Stimulated activated CD8-positive, alpha-beta memory T cell treated with anti-CD3 and anti-CD28 coated beads, Interleukin-15, amount 100 ng/mL, for 24 hours (primary cell): ENCODE data around the gene SLBP.
A peak's percentile ranks its signal among the peaks of the same experiment; 100 is the strongest.

Source experiments
- DNase-seq: peaks from one replicate; pipeline ENCODE4 v3.0.0-alpha.2; 2020; ENCODE audit warnings: low read depth

The SLBP gene

DNA sequence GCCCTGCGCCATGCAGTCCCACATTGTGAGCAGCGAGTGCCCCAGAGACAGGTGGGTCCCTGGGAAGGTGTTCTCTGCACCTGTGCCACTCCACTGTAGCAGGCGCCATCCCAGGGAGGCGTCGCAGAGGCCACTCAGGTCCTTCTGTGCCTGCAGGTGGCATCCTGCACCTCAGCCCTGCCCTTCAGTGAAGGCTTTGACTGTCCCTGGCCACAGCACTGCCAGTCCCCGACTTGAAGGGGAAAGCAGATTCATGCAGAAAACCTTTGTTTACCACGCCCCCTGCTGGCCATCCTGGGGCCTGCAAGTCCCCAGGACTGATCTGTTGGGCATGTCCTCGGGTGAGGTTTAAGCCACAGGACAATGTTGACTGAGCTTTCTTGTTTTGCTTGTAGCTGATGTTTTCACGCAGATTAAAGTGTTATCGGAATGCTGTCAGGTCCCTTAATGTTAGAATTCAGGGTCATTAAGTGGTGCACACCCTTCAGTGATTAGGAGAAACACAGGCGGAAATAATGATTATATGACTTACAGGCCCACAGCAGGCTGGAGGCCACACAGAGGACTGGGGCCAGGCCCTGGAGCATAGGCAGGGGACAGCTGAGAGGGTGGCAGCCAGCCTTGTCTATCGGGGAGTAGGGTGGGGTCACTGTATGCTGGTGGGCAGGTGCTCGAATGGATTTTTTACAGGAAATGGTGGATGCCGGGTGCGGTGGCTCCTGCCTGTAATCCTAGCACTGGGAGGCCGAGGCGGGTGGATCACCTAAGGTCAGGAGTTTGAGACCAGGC, 14.2 kb upstream of the SLBP start:
- DNase-seq = peak; percentile 88

DNA sequence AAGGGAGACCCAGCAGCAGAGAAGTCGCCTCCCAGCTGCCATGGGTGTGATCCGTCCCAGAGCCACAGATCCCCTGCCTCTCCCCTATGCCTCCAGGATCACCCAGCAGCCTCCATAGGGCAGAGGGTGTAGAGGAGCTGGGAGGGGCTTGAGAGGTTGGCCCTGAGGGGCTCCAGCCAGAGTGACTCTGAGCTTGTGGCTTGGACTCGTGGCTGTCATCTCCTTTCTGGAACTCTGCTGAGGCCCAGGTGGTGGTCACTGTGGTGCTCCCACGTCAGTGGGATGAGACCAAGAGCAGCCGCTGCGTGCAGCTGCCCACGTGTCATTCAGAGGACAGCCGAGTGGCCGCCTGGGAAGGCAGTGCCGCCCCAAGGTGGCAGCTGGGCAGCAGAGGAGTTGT, 13.4 kb upstream of the SLBP start:
- DNase-seq = no peak

DNA sequence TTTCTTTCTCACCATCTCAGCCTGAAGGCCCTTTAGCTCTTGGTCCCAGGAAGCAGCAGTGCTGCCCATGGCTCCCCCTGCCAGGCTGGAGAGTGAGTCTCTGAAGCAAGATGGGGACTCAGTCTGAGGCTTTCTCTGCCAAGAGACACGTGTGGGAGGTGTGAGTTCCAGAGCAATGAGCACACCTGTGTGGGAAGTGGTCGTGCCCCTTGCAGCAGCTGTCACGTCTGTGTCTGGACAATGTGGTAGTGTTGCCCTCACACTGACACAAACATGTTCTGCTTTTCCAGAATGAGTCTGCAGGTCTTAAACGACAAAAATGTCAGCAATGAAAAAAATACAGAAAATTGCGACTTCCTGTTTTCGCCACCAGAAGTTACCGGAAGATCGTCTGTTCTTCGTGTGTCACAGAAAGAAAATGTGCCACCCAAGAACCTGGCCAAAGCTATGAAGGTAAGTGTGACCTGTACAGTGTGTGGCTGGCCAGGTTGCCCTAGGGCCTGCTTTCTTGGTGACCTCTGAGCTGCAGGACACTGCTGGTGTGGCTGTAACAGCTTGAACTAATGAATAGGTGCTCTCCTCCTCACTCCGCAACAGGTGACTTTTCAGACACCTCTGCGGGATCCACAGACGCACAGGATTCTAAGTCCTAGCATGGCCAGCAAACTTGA, 11.1 kb upstream of the SLBP start:
- DNase-seq = no peak

DNA sequence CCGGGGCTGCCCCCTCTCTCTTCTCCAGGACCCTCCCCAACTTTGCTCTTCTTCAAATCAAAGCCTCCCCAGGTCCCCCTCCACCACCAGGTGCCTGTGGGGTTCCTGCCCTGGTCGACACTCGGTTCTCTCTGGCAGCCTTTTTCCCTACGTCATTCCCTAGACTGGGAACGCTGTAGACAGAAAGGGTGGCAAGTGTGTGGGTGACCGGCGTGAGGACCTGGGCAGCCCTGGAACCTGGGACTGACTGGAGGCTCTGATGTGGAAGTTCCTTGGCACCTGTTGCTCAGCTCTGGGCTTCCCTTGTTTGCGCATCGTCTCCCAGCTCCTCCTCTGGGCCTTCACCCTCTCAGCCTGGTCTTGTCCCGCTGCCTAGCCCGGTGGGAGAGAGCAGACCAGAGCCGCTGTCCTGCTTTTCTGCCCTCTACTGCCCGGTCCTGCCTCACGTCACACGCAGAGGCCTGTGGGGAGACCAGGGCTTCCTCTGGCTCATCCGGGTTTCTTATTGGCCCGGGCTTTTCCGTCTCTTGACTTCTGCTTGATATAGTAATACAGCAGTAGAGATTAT, 10.5 kb upstream of the SLBP start:
- no peak for DNase-seq

- DNase-seq = no peak
Observed at GRCh38 chr4:1721666-1722550, 9.8 kb upstream of the SLBP start.

DNA sequence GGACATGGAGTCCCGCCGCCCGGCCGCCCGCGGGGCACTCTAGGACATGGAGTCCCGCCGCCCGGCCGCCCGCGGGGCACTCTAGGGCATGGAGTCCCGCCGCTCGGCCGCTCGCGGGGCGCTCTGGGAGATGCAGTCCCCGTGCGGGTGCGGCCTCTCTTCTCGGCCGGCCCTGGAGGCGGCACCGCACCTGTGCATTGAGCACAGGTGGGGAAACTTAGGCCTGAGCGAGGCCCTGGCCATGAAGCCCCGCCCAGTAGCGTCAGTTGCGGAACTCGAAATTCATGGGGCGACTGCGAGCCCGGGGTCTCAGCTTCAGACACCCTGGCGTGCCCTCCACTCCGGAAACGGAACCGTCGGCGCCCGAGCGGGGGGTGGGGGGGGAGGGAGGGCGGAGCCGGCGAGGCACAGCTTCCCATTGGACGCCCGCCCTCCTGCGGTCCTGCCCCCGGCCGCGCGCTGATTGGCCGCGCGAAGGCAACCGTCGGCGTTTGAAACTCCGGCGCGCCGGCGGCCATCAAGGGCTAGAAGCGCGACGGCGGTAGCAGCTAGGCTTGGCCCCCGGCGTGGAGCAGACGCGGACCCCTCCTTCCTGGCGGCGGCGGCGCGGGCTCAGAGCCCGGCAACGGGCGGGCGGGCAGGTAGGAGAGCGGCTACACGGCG, 9.0 kb upstream of the SLBP start, which contains the start of the genes TACC3 and TMEM129:
TSS of gene TACC3 (plus strand) at position 519 of the 663 bp plus-strand sequence. CDS start 1,901 bp downstream, outside the sequence.
TSS of gene TMEM129 (minus strand) at position 321 of the 663 bp plus-strand sequence. CDS start 486 bp downstream, outside the sequence.
- peak; percentile 77 for DNase-seq

DNA sequence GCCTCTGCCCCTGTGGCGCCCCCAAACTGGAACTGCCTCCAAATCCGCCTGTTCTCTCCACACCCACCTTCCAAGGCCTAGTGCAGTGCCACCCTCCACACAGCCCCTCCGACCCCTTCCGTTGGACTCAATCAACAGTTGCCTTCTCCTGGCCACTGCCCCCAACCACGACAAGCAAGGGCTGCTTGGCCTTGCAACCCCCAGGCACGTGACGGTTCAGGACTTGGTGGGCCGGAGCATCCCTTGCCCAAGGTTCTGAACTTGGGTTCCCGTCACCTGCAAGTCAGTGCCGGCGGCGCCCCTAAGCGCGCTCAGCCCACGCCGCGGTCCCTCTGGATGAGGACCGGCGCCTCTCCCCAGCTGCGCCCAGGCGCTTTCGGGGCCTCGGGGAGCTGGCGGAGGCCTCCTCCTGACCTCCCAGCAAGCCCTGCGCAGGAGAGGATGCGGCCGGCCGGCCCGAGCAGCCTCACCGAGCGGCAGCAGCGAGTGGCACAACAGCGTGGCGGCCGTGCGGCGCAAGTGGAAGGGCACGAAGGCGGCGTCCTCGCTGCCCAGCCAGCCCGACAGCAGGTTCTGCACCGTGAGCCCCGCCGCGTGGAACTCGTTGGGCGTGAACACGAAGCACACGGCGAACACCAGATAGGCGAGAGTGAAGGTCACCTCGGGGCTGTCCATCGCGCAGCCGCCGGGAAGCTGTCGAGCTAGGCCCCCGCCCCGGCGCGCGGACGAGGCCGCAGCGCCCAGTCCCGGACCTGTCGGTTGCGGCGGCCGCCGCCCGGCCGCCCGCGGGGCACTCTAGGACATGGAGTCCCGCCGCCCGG, 8.3 kb upstream of the SLBP start:
- DNase-seq = no peak

DNA sequence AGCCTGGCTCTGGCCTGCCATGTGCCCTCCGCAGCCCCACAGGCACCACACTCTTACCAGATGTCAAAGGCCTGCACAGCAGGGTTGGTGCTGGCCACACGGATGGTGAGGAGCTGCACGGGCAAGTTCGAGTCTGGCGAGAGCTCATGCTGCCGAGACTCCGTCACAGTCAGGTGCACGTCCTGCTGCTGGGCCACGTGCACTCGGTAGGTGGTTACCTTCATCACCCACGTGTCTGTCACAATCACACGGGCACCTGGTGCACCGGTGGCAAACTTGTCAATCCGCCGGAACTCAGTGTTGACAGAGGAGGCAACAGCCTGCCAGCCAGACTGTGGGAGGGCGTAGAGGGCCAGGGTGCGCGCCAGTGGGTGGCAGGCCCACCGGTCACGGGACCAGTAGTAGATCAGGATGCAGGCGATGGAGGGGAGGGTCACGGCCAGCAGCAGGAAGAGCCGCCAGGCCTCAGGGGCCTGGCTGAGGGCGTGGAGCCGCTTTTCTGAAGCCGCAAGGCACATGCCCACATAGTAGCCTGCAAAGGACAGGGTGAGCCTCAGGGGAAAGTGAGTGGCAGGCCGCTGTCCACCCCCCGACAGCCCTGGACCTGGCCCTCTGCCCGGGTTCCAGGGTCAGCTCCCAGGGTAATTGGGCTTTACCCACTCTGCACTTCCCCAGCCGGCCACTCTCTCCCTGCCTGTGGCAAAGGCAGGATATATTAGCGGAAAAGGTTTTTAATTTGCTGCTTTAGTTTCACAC, 6.2 kb upstream of the SLBP start:
- DNase-seq = no peak

DNA sequence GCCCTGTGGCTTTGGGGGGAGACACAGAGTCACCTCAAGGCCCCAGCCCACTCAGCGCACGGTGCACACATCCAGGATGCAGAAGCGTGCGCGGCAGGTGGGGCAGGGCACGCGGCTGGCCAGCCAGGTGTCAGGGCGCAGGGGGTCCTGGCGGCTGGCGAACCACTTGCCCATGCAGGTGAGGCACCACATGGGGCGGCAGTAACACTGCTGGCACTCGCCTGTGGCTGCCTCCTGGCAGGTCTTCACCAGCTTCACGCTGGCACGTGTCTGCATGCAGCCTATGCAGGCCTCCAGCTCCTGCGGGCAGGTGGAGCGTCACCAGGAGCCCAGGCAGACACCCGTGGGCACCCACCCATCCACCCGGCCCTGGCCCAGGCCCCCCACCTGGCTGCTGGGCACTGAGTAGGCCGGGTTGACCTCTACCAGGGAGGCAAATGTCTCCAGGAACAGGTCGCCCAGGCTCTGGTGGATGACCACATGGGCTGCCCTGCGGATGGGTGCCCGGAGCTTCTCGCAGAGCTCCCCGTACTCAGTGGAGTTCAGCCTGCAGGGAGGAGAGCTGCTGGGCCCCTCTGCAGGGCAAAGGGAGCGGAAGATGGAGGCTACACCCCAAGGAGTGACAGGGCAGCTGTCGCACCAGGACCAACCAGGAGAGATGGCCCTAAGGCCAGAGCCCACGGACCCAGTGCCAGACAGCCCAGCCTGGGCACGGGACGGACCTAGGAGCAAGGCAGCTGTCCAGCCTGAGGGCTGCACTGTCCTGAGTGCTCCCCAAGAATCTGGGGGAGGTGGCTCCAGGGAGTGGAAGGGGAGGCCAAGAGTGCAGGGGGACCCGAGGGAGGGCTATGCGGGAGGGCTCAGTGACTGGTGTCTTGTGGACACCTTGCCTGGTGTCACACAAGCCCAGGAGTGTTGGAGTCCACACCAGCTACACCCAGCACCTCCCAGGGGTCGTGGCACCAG, 5.3 kb upstream of the SLBP start:
- no peak for DNase-seq

- DNase-seq = no peak
Observed at GRCh38 chr4:1716065-1716945, 4.2 kb upstream of the SLBP start.

DNA sequence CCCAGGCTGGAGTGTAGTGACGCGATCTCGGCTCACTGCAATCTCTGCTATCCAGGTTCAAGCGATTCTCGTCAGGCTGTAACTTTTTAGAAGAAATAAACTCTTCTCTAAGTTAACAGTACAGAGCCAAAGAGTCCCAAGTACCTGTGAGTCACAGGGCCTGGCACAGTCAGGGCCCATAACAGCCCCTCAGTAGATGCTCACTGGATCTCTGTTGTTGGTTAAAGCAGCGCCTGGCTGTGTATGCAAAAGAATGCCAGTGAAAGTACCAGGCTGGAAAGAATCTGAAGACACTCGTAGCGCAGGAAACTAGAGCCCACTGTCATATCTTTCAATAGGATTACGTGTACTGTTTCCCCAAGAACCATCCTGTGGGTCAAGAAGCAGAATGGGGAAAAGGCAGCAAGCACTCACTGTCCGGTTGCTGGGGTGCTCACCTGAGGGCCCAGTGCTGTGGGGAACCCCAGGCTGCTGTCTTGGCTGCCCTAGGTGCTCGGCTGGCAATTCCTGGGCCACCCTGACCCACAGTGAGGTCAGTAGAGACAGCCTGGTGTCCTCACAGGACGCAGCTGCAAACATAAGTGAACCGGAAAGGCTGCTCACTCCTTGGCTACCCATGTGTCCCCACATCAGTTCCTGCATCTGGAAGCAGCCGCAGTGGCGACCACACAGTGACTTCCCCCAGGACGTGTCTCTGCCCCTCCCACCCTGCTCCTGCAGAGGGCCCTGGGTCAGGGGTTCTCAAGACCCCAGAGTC, 3.1 kb upstream of the SLBP start:
- no peak for DNase-seq

- DNase-seq = no peak
Observed at GRCh38 chr4:1714303-1715001, 2.3 kb upstream of the SLBP start.

DNA sequence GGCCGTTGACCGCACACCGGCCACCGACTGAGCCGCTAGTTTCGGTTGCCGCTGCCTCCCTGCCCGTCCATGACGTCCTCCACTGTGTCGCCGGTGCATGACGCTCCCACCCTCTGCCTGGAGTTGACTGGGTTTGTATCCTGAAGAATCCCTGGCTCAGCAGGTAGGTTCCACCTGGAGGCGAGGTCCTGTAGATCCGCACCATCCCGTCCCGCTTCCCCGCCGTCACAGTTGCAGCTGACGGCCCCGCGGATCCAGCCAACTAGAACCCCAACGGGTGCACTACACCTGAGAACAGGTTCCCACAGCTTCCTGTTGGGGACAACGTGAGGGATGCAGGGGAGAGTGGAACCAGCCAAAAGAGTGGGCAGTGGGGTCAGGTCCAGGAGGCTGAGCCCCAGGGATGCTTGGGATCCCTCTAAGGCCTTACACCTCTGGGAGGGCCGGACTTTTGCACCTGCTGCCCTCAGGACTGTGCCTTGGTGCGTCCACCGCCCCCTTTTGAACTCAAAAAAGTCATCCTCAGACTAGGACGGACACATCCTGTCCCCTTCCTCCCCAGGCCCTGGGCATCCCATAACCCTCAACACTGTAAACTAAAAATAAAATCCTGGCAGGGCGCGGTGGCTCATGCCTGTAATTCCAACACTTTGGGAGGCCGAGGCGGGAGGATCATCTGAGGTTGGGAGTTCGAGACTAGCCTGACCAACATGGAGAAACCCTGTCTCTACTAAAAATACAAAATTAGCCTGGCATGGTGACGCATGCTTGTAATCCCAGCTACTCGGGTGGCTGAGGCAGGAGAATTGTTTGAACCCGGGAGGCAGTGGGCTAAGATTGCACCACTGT, 1.1 kb upstream of the SLBP start:
- DNase-seq = no peak

- DNase-seq = no peak
Observed at GRCh38 chr4:1711571-1712215, 426 bp downstream of the SLBP start.

GRCh38 chr4:1711055-1711570, 1.0 kb downstream of the SLBP start:
- no peak for DNase-seq
